GM10248 (cell line): ENCODE results near the gene SLCO2A1.

Experiments used
- CTCF ChIA-PET: fragments of 300-600 bp; sonication (Branson Sonifier 250); formaldehyde crosslinking; extraction: SDS; loops from one replicate; lab custom pipeline; 2021; ENCODE audit warnings: antibody characterized with exemption; lab: Yijun Ruan, JAX
- POLR2A ChIA-PET: fragments of 350-650 bp; sonication (Branson Sonifier 250); formaldehyde crosslinking; extraction: SDS; loops from one replicate; lab custom pipeline; 2020; ENCODE audit warnings: antibody characterized with exemption; lab: Yijun Ruan, JAX
- DNase-seq: peaks from one replicate; pipeline ENCODE4 v3.0.0; 2012; ENCODE audit errors: extremely low spot score
- CTCF ChIP-seq: IDR thresholded peaks from 2 replicates; pipeline ENCODE4 v1.5.1; 2012; ENCODE audit warnings: mild to moderate bottlenecking, low read depth; ENCODE audit errors: extremely low read depth, missing control alignments, control extremely low read depth

The SLCO2A1 gene

GRCh38 chr3:133998691-133999241 lies 31.0 kb downstream of the SLCO2A1 start:
- CTCF ChIA-PET: interaction anchor here (1.0 kb wide), 1 partner anchor 9 kb away, joined by 4 read pairs; no protein-coding TSS in a partner anchor
- no peak for DNase-seq
- POLR2A ChIA-PET: no interaction called here
- TF ChIP-seq CTCF: no peak

GRCh38 chr3:133997871-133998635 lies 31.7 kb downstream of the SLCO2A1 start:
- ChIA-PET CTCF (no interaction called here), POLR2A (no interaction called here)
- no peak for TF ChIP-seq CTCF
- DNase-seq: no peak

GRCh38 chr3:133996996-133997395 lies 32.7 kb downstream of the SLCO2A1 start:
- ChIA-PET POLR2A (no interaction called here), CTCF (no interaction called here)
- DNase-seq: no peak
- TF ChIP-seq CTCF: no peak

DNA sequence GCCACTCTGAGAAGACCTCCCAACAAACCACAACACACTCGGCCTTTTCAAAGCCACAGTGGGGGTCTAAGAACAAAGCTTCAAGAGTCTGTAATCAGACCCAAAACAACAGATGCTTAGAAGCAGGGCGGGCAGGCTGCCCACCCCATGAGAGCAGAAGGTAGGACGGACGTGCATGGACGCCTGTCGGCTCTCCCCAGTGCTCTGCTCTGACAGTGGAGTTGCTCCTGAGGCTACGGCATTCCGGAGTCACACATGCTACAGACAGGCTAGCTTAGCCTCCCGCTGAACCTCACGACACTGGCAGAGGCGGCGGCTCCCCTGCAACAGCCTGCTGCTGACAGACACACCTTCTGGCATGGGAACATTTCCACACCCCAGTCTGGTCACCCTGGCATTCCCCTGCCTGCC lies 33.5 kb downstream of the SLCO2A1 start:
- no peak for DNase-seq
- POLR2A ChIA-PET: no interaction called here
- no peak for TF ChIP-seq CTCF
- CTCF ChIA-PET: no interaction called here

DNA sequence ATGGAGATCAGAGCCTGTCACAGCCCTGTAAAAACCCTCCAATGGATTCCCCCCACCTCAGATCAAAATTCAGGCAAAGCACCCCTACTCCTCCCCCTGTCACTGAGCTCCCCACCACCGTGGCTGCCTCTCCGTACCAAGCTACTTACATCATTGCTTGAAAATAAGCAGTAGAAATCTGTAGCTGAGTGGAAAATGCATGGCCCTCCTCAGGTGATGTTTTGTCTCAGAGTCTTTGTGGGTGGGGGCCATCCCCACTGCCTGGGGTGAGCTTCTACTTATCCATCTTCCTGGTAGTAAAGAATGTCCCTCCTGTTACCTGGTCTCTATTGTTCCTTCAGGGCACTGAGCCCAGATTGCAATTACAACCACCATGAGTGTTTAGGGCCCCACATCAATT lies 34.5 kb downstream of the SLCO2A1 start:
- ChIA-PET POLR2A (no interaction called here), CTCF (no interaction called here)
- no peak for DNase-seq
- no peak for TF ChIP-seq CTCF

DNA sequence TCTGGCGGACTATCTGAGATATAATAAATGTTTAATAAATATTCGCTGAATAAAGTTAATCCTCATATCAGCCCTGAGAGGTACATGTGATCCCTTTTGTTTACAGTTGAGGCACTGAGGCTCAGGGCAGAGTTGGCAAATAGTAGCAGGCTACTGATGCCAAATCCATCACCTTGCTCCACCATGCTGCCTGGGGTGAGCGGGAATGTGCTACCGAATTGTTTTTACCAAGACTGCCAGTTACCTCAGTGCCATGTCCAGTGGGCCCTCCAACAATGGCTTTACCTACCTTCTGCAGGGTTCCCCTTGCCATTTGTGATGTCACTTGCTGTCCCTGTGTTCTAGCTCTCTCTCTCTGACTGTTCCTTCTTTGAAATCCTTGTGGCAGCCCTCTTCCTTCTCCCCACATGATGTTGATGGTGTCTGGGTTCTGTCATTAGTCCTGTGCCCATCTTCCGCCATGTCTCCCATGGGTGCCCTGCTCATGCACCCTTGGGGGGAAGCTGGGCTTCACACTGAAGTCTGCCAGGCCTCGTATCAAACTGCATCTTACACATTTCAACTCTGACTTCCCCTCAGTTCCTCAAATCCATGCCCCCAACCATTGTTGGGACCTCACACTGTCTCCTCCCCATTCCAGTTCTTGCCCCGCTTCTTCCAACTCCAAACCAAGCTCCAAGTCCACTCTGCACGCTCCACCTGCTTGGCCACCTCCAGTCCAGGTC lies 35.4 kb downstream of the SLCO2A1 start:
- CTCF ChIA-PET: no interaction called here

More for the DNA sequence above, 35.4 kb downstream of the SLCO2A1 start:
- no peak for DNase-seq
- POLR2A ChIA-PET: no interaction called here
- TF ChIP-seq CTCF: no peak
